Measurements from ENCODE around the gene HLA-DRB1.
"Not testable (repeated sequence)": the region's sequence is repeated elsewhere in the genome, so short reads cannot be mapped to it uniquely, and the experiment has no call there.

Gene HLA-DRB1

GRCh38 chr6:32597024-32597423 is 7.4 kb upstream of the HLA-DRB1 start:
- no peak for DNase-seq (ENCODE audit: low read depth, low spot score)
- TF ChIP-seq ZNF274 (IDR thresholded peaks at IDR 0.05; ENCODE audit: low read depth, low read length) (no peak), YY1 (IDR thresholded peaks at IDR 0.05; ENCODE audit: insufficient read depth, insufficient read length) (no peak), SUZ12 (IDR thresholded peaks at IDR 0.05; ENCODE audit: extremely low read depth, insufficient read depth, insufficient read length) (no peak)
- no peaks in the 10 kb centered on the region for H3K4me1 ChIP-seq (ENCODE audit: insufficient read depth, insufficient read length)
- no peaks in the 10 kb centered on the region for H3K36me3 ChIP-seq (ENCODE audit: insufficient read depth, insufficient read length, low read length)
- H3K9ac ChIP-seq (ENCODE audit: insufficient read length, low read depth): no peak overlapping the region
- no peaks in the 10 kb centered on the region for H3K27me3 ChIP-seq (ENCODE audit: insufficient read depth, insufficient read length)
- no peaks in the 10 kb centered on the region for H3K9me3 ChIP-seq (ENCODE audit: insufficient read depth, low read length)
- no peak overlapping the region for H3K4me3 ChIP-seq (ENCODE audit: insufficient read length, low read depth)

GRCh38 chr6:32590713-32591112 is 1.1 kb upstream of the HLA-DRB1 start:
- not testable (repeated sequence) for DNase-seq (ENCODE audit: low read depth, low spot score); H3K9ac ChIP-seq (ENCODE audit: insufficient read length, low read depth); H3K27me3 ChIP-seq (ENCODE audit: insufficient read depth, insufficient read length); H3K36me3 ChIP-seq (ENCODE audit: insufficient read depth, insufficient read length, low read length); H3K4me3 ChIP-seq (ENCODE audit: insufficient read length, low read depth); H3K4me1 ChIP-seq (ENCODE audit: insufficient read depth, insufficient read length); H3K9me3 ChIP-seq (ENCODE audit: insufficient read depth, low read length)

DNA sequence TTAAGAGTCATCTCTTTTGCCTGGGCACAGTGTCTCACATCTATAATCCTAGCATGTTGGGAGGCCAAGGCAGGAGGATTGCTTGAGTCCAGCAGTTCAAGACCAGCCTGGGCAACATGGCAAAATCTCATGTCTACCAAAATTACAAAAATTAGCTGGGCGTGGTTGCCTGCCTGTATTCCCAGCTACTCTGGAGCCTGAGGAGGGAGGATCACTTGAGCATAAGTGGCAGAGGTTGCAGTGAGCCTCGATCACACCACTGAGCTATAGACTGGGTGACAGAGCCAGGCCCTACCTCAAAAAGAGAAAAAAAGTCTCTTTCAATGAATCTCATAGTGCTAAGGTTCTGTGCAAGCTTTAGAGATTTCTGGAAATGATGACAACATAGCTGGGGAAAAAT is 1.5 kb downstream of the HLA-DRB1 start:
- Histone ChIP-seq H3K36me3 (ENCODE audit: insufficient read depth, insufficient read length, low read length) (no peaks in the 10 kb centered on the region), H3K9me3 (ENCODE audit: insufficient read depth, low read length) (no peaks in the 10 kb centered on the region), H3K4me1 (ENCODE audit: insufficient read depth, insufficient read length) (no peaks in the 10 kb centered on the region), H3K27me3 (ENCODE audit: insufficient read depth, insufficient read length) (no peaks in the 10 kb centered on the region), H3K9ac (ENCODE audit: insufficient read length, low read depth) (no peak overlapping the region), H3K4me3 (ENCODE audit: insufficient read length, low read depth) (no peak overlapping the region)
- no peak for DNase-seq (ENCODE audit: low read depth, low spot score)
- no peak for TF ChIP-seq ZNF274 (IDR thresholded peaks at IDR 0.05; ENCODE audit: low read depth, low read length)
- TF ChIP-seq YY1 (IDR thresholded peaks at IDR 0.05; ENCODE audit: insufficient read depth, insufficient read length): no peak
- no peak for TF ChIP-seq SUZ12 (IDR thresholded peaks at IDR 0.05; ENCODE audit: extremely low read depth, insufficient read depth, insufficient read length)

DNA sequence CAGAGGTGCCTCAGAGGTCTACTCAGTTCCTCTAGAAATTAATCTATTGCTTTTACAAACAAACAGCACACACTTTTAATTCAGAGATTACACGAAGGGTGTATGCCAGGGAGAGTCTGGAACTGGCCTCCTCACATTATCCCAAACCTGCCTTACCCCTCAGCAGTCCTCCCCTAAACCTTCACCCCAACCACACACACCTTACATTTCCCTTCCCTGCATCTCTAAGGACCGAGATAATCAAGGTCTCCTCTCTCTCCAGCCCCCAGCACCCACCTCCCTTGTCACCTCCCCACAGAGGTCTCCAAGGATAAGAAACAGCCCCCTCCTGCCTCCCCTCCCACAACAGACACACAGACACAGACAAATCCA is 6.1 kb downstream of the HLA-DRB1 start:
- Histone ChIP-seq H3K9me3 (ENCODE audit: insufficient read depth, low read length) (no peaks in the 10 kb centered on the region), H3K9ac (ENCODE audit: insufficient read length, low read depth) (no peak overlapping the region), H3K4me1 (ENCODE audit: insufficient read depth, insufficient read length) (no peaks in the 10 kb centered on the region), H3K27me3 (ENCODE audit: insufficient read depth, insufficient read length) (no peaks in the 10 kb centered on the region), H3K36me3 (ENCODE audit: insufficient read depth, insufficient read length, low read length) (no peaks in the 10 kb centered on the region), H3K4me3 (ENCODE audit: insufficient read length, low read depth) (no peak overlapping the region)
- no peak for TF ChIP-seq YY1 (IDR thresholded peaks at IDR 0.05; ENCODE audit: insufficient read depth, insufficient read length)
- TF ChIP-seq ZNF274 (IDR thresholded peaks at IDR 0.05; ENCODE audit: low read depth, low read length): no peak
- no peak for TF ChIP-seq SUZ12 (IDR thresholded peaks at IDR 0.05; ENCODE audit: extremely low read depth, insufficient read depth, insufficient read length)
- no peak for DNase-seq (ENCODE audit: low read depth, low spot score)

DNA sequence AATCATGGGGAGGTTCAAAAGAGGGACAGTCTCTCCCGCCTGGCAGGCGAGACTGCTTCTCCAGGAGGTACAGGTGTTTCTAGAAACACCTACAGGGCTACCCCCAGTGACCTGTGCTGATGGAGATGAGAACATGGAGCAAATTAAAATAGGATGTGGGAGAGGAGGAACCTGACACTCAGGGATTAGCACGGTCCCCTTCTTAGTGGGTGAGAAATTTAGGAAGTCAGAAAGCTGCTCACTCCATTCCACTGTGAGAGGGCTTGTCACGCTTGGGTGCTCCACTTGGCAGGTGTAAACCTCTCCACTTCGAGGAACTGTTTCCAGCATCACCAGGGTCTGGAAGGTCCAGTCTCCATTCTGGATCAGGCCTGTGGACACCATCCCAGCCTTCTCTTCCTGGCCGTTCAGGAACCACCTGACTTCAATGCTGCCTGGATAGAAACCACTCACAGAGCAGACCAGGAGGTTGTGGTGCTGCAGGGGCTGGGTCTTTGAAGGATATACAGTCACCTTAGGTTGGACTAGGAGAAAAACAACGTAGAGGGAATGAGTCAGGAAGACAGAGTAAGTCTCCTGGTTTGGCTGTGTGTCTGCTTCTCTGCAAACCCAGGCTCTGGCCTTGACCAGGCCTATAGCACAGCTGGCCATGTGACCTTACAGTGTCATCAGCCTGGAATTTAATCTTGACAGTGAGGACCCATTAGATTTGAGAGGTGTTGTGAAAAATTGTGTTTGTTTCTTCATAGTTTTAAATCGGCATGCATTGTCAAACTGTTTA is 8.1 kb downstream of the HLA-DRB1 start:
- H3K4me1 ChIP-seq (ENCODE audit: insufficient read depth, insufficient read length): no peaks in the 10 kb centered on the region
- H3K4me3 ChIP-seq (ENCODE audit: insufficient read length, low read depth): no peak overlapping the region
- no peaks in the 10 kb centered on the region for H3K27me3 ChIP-seq (ENCODE audit: insufficient read depth, insufficient read length)
- TF ChIP-seq SUZ12 (IDR thresholded peaks at IDR 0.05; ENCODE audit: extremely low read depth, insufficient read depth, insufficient read length): no peak
- no peak for TF ChIP-seq YY1 (IDR thresholded peaks at IDR 0.05; ENCODE audit: insufficient read depth, insufficient read length)
- TF ChIP-seq ZNF274 (IDR thresholded peaks at IDR 0.05; ENCODE audit: low read depth, low read length): no peak
- H3K36me3 ChIP-seq (ENCODE audit: insufficient read depth, insufficient read length, low read length): no peaks in the 10 kb centered on the region
- H3K9ac ChIP-seq (ENCODE audit: insufficient read length, low read depth): no peak overlapping the region
- H3K9me3 ChIP-seq (ENCODE audit: insufficient read depth, low read length): no peaks in the 10 kb centered on the region
- no peak for DNase-seq (ENCODE audit: low read depth, low spot score)

GRCh38 chr6:32580593-32580992 is 9.1 kb downstream of the HLA-DRB1 start:
- Histone ChIP-seq H3K9me3 (ENCODE audit: insufficient read depth, low read length) (no peaks in the 10 kb centered on the region), H3K27me3 (ENCODE audit: insufficient read depth, insufficient read length) (no peaks in the 10 kb centered on the region), H3K9ac (ENCODE audit: insufficient read length, low read depth) (no peak overlapping the region), H3K4me1 (ENCODE audit: insufficient read depth, insufficient read length) (no peaks in the 10 kb centered on the region), H3K4me3 (ENCODE audit: insufficient read length, low read depth) (no peak overlapping the region), H3K36me3 (ENCODE audit: insufficient read depth, insufficient read length, low read length) (no peaks in the 10 kb centered on the region)
- no peak for DNase-seq (ENCODE audit: low read depth, low spot score)
- TF ChIP-seq YY1 (IDR thresholded peaks at IDR 0.05; ENCODE audit: insufficient read depth, insufficient read length) (no peak), SUZ12 (IDR thresholded peaks at IDR 0.05; ENCODE audit: extremely low read depth, insufficient read depth, insufficient read length) (no peak), ZNF274 (IDR thresholded peaks at IDR 0.05; ENCODE audit: low read depth, low read length) (no peak)

DNA sequence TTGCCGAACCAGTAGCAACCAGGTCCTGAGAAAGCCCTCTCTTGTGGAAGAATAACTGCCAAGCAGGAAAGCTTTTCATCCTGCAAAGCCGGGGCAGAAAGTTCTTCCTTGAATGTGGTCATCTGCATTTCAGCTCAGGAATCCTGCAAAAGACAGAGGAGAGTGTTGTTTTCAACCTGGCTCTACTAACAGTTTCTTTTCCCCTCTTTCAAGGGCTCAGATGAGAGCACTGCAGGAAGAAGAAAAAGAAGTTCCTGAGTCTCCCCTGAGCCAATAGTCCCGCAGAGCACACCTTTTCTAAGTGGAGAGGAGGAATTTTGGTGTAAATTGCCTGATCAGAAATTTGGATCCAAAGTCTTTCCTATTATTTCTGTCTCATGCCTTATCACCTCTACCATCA is 10.7 kb downstream of the HLA-DRB1 start:
- H3K27me3 ChIP-seq (ENCODE audit: insufficient read depth, insufficient read length): no peaks in the 10 kb centered on the region
- H3K9me3 ChIP-seq (ENCODE audit: insufficient read depth, low read length): no peaks in the 10 kb centered on the region
- no peak overlapping the region for H3K4me3 ChIP-seq (ENCODE audit: insufficient read length, low read depth)
- TF ChIP-seq ZNF274 (IDR thresholded peaks at IDR 0.05; ENCODE audit: low read depth, low read length): no peak
- TF ChIP-seq SUZ12 (IDR thresholded peaks at IDR 0.05; ENCODE audit: extremely low read depth, insufficient read depth, insufficient read length): no peak
- TF ChIP-seq YY1 (IDR thresholded peaks at IDR 0.05; ENCODE audit: insufficient read depth, insufficient read length): no peak
- no peaks in the 10 kb centered on the region for H3K36me3 ChIP-seq (ENCODE audit: insufficient read depth, insufficient read length, low read length)
- no peak for DNase-seq (ENCODE audit: low read depth, low spot score)
- no peaks in the 10 kb centered on the region for H3K4me1 ChIP-seq (ENCODE audit: insufficient read depth, insufficient read length)
- H3K9ac ChIP-seq (ENCODE audit: insufficient read length, low read depth): no peak overlapping the region

DNA sequence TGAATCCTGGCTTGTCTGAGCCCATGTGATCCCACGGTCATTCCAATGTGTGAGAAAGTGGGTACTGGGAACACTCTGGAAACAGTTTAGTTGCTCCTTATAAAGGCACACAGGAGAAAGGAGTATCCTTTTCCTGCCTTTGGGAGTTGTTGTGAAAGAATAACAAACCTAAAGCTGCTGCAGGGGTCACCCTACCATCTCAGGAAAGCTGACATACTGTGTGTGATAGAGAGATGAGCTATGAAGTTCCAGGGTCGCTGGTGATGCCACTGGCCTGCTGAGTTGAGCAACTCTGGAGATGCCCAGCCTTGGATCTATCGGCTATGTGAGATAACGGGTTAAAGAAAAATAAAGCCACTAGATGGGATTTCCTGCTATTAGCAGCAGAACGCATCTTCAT is 12.2 kb downstream of the HLA-DRB1 start:
- H3K4me3 ChIP-seq (ENCODE audit: insufficient read length, low read depth); H3K27me3 ChIP-seq (ENCODE audit: insufficient read depth, insufficient read length); H3K9me3 ChIP-seq (ENCODE audit: insufficient read depth, low read length); H3K36me3 ChIP-seq (ENCODE audit: insufficient read depth, insufficient read length, low read length); DNase-seq (ENCODE audit: low read depth, low spot score); H3K4me1 ChIP-seq (ENCODE audit: insufficient read depth, insufficient read length); H3K9ac ChIP-seq (ENCODE audit: insufficient read length, low read depth): not testable (repeated sequence)
